Activated naive CD4-positive, alpha-beta T cell treated with Interleukin-2 at 50 U/mL for 16 hours (primary cell): Measurements from ENCODE around the gene DNAAF8.
A peak's percentile ranks its signal among the peaks of the same experiment; 100 is the strongest.
"Not testable (repeated sequence)": the region's sequence is repeated elsewhere in the genome, so short reads cannot be mapped to it uniquely, and the experiment has no call there.

ENCODE experiments used
- DNase-seq: peaks from one replicate; pipeline ENCODE4 v3.0.0-alpha.2; 2020

The DNAAF8 gene

GRCh38 chr16:4754865-4755264 lies 20.5 kb downstream of the DNAAF8 start:
- no peak for DNase-seq

- DNase-seq: no peak
Observed at GRCh38 chr16:4755687-4756086, 21.4 kb downstream of the DNAAF8 start.

DNA sequence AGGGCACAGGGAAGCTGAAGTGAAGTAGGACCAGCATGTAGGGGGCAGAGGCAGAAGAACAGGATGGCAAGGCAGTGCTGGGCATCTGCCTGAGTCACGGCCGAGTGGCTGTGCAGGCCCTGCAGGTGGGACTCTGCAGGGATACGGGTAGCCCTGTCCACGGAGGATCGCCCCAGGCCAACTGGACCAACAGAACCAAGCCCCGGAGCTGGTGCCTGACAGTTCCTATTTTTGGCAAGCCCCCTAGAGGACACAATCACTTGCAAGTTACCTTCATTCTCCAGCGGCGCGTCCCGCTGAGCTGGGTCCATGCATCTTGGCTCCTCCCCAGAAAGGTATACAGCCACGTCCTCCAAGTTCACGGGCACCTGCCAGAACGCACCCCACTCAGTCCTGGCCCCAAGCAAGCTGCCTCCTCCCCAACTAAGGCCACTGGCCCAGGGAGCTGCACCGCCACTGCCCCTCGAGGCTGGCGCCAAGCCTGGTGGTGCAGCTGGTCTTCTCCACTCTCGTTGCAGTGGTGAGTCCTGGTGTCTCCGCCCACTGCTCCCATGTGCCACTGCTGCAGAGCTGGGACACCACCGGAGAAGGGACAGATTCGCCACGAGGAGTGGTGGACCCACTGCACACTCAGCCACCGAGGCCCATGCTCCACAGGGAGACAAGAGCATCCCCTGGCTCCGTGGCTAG lies 26.0 kb downstream of the DNAAF8 start:
- no peak for DNase-seq

- DNase-seq: no peak
Observed at GRCh38 chr16:4762205-4762604, 27.9 kb downstream of the DNAAF8 start.

DNA sequence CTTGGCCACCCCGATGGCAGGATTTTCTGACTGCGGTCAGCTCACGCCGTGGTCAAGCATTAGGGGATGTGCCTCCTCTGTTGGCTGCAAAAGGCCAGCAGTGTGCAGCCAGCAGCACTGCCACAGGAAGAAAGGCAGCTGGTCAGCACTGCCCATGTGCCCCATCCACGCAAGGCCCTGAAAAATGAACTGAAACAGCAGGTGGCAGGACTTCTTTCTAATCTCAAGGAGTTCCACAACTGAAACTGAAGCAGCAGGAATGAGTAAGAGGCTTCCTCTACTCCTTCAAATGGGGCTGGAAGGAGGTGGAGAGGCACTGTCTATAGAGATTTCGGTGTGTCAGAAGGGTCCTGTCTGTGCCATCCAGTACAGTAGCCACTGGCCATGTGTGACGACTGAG lies 29.5 kb downstream of the DNAAF8 start:
- no peak for DNase-seq

DNA sequence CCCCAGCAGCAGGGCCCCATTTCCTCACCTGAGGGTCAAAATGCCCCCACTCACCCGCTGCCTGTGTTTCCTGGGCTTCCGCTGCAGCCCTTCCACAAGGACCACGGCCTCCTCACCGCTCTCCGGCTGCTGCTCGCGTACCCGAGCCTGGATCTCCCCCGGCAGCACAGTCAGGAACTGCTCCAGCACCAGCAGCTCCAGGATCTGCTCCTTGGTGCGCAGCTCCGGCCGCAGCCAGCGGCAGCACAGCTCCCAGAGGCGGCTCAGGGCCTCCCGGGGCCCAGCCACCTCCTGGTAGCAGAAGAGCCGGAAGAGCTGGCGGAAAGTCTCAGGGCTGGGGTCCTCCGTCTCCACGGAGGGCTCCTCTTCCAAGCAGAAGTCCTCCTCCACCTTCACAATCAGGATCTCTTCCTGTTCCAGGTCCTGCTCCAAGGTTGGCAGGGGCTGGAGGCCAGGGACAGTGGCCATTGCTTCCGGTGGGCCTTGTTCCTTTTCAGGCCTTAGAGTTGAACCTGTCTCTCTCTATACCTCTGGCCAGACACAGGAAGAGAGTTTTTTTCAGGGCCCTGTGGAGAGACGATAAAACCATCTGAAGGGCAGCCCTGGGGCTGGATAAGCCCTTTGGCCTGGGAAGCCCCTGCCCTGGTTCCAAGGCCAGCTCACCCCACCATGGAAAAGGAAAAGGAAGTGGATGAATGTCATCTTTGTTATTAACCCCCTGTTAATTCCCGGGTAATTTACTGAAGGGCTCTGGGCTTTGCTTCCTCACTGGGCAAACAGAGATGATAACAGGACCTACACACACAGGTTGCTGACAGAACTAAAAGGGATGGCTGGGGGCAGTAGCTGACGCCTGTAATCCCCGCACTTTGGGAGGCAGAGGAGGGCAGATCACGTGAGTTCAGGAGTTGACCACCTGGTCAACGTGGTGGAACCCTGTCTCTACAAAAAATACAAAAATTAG lies 31.5 kb downstream of the DNAAF8 start:
- DNase-seq: no peak

DNA sequence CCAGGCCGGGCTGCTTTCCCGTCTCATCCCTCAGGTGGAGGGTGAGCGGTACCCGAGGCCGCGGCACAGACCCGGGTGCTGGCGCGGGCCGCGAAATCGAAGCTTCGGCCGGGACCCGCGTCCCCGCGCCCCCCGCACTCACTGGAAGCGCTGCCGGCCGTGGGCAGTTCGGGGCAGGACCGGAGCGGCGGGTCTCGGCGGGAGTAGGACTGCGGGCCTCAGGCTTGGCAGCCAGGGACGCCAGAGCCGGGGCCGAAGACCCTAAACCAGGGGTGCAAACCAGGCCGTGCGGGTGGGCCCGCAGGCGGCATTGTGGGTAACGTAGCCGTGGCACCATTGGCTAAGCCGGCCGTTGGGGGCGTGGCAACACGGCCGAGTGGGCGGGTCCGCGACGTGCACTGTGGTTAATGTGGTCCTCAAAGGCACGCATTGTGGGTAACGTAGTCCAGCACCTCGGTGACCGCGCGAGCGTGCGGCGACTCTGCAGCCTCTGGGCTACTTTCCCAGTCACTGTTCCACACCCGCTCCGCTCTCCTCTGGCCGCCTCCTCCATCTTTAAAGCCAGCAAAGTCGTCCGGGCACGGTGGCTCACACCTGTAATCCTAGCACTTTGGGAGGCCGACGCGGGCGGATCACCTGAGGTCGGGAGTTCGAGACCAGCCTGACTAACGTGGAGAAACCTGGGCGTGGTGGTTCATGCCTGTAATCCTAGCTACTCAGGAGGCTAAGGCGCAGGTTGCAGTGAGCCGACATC lies 32.7 kb downstream of the DNAAF8 start, which contains the start of gene ZNF500:
Gene ZNF500 (minus strand): TSS at position 288 of the 754 bp plus-strand sequence. CDS start 1,184 bp downstream, outside the sequence.
- peak; percentile 98 for DNase-seq

DNA sequence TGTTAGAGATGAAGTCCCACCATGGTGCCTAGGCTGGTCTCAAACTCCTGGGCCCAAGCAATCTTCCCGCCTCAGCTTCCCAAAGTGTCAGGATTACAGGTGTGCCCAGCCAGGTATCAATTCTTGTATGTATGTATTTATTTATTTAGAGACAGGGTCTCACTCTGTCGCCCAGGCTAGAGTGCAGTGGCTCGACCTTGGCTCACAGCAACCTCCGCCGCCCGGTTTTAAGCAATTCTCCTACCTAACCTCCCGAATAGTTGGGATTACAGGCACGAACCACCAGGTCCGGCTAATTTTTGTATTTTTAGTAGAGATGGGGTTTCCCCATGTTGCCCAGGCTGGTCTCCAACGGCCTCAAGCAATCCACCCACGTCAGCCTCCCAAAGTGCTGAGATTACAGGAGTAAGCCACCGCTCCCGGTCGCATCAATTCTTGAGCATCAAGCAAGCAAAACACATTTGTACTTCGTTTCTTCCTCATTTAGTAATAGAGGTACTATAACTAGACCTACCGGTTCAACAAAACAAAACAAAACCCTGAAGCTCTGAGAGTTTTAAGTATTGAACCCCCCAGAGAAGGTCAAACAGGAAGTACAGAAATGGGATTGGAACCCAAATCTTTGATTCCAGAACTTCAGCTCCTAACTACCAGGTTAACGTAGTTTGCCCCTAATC lies 33.7 kb downstream of the DNAAF8 start:
- no peak for DNase-seq

- DNase-seq: peak; percentile 90
Observed at GRCh38 chr16:4768549-4769305, 34.4 kb downstream of the DNAAF8 start.

DNA sequence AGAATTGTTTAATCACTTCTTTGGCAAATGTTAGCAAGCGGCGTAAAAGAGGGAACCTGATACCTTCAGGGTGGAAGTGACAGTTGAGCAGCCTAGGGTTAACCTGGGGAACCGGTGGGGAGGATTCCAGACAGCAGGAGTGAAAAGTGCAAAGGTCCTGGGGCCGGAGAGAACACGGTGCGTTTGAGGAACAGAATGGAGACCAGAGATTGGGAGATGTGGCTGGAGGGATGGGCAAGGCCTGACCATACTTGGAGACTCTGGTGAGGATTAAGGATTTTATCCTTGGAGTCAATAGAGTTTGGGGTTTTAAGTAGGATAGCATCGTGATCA lies 34.9 kb downstream of the DNAAF8 start:
- DNase-seq: no peak

DNA sequence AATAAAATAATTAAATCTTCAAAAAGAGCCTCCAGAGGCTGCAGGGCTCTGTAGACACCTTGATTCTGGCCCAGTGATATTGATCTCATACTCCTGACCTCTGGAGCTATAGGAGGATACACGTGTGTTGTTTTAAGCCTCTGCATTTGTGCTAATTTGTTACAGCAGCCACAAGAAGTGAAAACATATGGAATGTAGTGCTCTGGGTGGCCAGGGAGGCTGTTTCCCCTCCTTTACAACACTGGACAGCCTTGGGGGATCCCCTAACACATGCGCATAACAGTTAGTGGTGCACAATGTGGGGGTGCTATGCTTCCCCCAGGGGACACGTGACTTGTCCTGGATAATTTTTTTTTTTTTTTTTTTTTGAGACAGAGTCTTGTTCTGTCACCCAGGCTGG lies 37.3 kb downstream of the DNAAF8 start:
- no peak for DNase-seq

DNA sequence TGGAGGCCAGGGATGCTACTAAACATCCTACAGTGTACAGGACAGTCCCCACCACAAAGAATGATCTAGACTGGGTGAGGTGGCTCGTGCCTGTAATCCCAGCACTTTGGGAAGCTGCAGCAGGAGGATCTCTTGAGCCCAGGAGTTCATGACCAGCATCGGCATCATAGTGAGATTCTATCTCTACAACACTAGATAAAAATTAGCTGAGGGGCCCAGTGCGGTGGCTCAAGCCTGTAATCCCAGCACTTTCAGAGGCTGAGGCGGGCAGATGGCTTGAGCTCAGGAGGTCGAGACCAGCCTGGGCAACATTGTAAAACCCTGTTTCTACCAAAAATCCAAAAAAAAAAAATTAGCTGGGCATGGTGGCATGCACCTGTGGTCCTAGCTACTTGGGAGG lies 38.0 kb downstream of the DNAAF8 start:
- DNase-seq: no peak

DNA sequence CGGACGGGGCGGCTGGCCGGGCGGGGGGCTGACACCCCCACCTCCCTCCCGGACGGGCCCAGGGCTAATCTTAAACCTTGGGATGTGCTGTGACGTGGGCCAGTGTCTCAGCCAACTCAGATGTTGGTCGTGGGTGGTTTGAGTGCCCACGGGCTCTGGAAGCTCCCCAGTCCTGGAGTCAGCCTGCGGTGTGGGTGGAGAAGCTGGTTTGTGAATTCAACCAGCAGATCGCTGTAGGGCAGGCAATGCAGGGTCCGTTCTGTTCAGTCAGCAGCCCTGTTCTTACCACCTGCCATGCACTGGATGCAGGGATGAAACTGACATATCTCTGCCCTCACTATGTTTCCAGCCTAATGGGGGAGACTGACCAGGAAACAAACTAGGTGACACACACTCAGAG lies 40.7 kb downstream of the DNAAF8 start:
- DNase-seq: no peak

GRCh38 chr16:4776141-4776705 lies 41.9 kb downstream of the DNAAF8 start:
- DNase-seq: no peak

DNA sequence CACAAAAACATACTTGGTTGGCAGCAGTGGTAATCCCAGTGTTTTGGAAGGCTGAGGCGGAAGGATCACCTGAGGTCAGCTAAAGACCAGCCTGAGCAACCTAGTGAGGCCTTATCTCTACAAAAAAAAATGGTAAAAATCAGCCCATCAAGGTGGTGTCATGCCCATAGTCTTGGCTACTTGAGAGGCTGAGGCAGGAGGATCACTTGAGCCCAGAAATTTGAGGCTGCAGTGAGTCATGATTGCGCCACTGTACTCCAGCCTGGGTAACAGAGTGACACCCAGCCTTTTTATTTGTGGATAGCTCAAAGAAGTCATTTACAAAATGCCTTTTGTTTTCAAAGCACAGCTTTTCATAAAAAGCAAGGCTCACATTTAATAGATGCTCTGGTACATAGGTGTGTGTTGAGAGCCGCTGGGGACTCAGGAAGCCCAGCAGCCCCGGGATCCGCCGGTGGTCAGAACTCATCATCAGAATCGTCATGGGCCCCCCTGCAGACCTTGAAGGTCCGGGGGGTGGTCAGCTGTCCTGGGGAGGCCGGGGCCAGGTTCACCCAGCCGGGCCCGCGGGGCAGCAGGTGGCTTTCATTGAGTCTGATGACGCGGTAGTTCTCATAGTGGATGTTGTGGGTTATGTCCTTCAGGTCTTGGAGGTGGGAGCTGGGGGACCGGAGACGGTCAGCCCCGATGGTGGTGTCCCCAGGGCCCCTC lies 43.2 kb downstream of the DNAAF8 start:
- DNase-seq: no peak

DNA sequence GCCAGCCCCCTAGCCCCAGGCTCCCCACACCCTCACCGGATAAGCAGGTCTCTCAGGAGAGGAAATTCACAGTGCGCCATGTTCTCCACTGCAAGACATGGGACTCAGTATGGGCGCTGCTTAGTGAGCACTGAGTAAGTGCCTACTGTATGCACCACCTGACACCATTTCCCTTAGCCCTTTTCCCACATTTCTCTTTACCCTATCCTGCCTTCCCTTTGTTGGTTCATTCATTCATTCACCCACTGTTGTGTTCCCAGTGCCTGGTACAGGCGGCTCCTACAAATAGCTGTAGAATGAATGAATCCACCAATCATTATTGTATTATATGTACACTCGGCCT lies 43.7 kb downstream of the DNAAF8 start:
- DNase-seq: no peak

DNA sequence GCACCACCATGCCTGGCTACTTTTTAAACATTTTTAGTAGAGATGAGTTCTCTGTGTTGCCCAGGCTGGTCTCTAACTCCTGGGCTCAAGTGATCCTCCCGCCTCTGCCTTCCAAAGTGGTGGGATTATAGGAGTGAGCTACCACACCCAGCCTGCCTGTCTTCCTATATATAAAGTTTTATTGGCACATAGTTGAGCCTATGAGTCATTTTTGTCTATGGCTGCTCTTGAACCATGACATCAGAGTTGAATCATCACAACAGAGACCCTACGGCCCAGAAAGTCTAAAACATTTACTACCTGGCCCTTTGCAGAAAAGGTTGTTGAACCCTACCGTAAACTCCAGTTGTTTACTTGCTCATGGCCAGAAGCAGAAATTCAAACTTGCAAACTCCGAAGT lies 45.9 kb downstream of the DNAAF8 start:
- DNase-seq: no peak

- no peak for DNase-seq
Observed at GRCh38 chr16:4783251-4783950, 49.1 kb downstream of the DNAAF8 start.

DNA sequence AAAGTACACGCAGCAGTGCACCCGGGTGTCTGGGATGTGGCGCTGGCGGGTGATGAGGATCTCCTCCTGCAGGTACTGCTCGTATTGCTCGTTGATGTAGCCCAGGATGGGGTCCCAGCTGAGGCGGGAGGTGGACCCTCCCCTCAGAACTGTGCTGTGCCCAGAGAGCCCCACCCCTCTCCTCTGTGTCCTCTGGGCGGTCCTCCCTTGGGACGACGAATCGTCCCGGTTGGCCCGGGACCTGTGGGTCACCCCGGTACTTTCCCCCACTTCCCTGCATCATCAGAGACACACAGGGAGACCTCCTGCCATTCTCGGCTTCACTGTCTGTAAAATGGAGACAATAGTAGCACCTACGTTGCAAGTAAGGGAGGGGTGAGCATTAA lies 49.6 kb downstream of the DNAAF8 start:
- no peak for DNase-seq

DNA sequence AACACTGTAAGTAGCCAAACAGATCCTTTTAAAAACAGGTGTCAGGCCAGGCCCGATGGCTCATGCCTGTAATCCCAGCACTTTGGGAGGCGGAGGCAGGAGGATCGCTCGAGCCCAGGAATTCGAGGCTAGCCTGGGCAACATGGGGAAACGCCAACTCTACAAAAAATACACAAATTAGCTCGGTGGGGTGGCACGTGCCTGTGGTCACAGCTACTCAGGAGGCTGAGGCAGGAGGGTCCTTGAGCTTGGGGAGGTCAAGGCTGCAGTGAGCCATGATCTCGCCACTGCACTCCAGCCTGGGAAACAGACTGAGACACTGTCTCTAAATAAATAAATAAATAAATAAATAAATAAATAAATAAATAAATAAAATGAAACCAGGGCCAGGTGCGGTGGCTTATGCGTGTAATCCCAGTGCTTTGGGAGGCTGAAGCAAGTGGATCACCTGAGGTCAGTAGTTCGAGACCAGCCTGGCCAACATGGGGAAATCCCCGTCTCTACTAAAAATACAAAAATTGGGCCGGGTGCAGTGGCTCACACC lies 50.2 kb downstream of the DNAAF8 start:
- DNase-seq: not testable (repeated sequence)
